ENCODE data around the gene RAET1L. TPM values are rescaled to one million over a fixed set of nuclear protein-coding genes. Genes with fewer than 3 reads are reported as not detected.
"Not testable (repeated sequence)": the region's sequence is repeated elsewhere in the genome, so short reads cannot be mapped to it uniquely, and the experiment has no call there.

The RAET1L gene
- total RNA-seq, 3 donors from 2014 or later (not counting 1 experiment from before 2014, with no cell fraction given), result not detected

- Mint-ChIP-seq H3K4me3 (peak overlapping the region; percentile 90), H3K4me1 (peaks cover 16 to 40% of the 10 kb centered on the region in 2 donors), H3K9me3 (no peaks in the 10 kb centered on the region), H3K27ac (peak overlapping the region; percentile 80 to 95), H3K27me3 (ENCODE audit: low read depth in 2 of 2) (peaks cover 20 to 24% of the 10 kb centered on the region in 2 donors), H3K36me3 (no peaks in the 10 kb centered on the region)
- H3K27ac ChIP-seq (ENCODE audit: low read length), result no peak overlapping the region
- H3K27me3 ChIP-seq (ENCODE audit: control insufficient read depth, insufficient read depth, low read length), result peaks cover 15% of the 10 kb centered on the region
- DNase-seq, result no peak
- TF ChIP-seq CTCF (IDR thresholded peaks at IDR 0.05), result no peak
- H3K4me1 ChIP-seq (ENCODE audit: control insufficient read depth, insufficient read depth, low read length), result peaks cover 42% of the 10 kb centered on the region
- intact Hi-C loops (cut with micrococcal nuclease), result loop anchor here (2.0 kb wide), 1 partner anchor 65 kb away; no protein-coding TSS in a partner anchor
- WGBS (ENCODE audit: insufficient coverage), result 85% methylated on average over 14 of the region's 14 CpGs
- no peaks in the 10 kb centered on the region for H3K9me3 ChIP-seq (ENCODE audit: control insufficient read depth, insufficient read depth, low read length)
- H3K4me3 ChIP-seq (ENCODE audit: low read length), result peak overlapping the region; percentile 71
- ATAC-seq, result no peak
- no peaks in the 10 kb centered on the region for H3K36me3 ChIP-seq (ENCODE audit: control insufficient read depth, insufficient read depth, low read length)
These were observed 19.3 kb downstream of the RAET1L start for GRCh38 chr6:150005761-150006651.

GRCh38 chr6:150004783-150005717 is 20.3 kb downstream of the RAET1L start:
- H3K27ac Mint-ChIP-seq, result peak overlapping the region; percentile 80 to 95
- intact Hi-C loops (cut with micrococcal nuclease), result loop anchor here (2.0 to 5.0 kb wide), 2 partner anchors 43 to 64 kb away; partner anchors contain the start of gene ULBP1
- H3K9me3 Mint-ChIP-seq, result no peaks in the 10 kb centered on the region
- peaks cover 14 to 19% of the 10 kb centered on the region in 2 donors for H3K27me3 Mint-ChIP-seq (ENCODE audit: low read depth in 2 of 2)
- H3K4me1 ChIP-seq (ENCODE audit: control insufficient read depth, insufficient read depth, low read length), result peaks cover 51% of the 10 kb centered on the region
- H3K36me3 Mint-ChIP-seq, result no peaks in the 10 kb centered on the region
- no peak for TF ChIP-seq CTCF (IDR thresholded peaks at IDR 0.05)
- under 1% methylated on average over 78 of the region's 79 CpGs for WGBS (ENCODE audit: insufficient coverage)
- peak overlapping the region; percentile 80 for H3K27ac ChIP-seq (ENCODE audit: low read length)
- no peaks in the 10 kb centered on the region for H3K9me3 ChIP-seq (ENCODE audit: control insufficient read depth, insufficient read depth, low read length)
- no peaks in the 10 kb centered on the region for H3K36me3 ChIP-seq (ENCODE audit: control insufficient read depth, insufficient read depth, low read length)
- peak overlapping the region; percentile 90 for H3K4me3 Mint-ChIP-seq
- ATAC-seq (peak; percentile 81 to 92 (median 87)), DNase-seq (peak; percentile 86 to 94)
- peaks cover 25 to 49% of the 10 kb centered on the region in 2 donors for H3K4me1 Mint-ChIP-seq
- peak overlapping the region; percentile 71 for H3K4me3 ChIP-seq (ENCODE audit: low read length)
- peaks cover 12% of the 10 kb centered on the region for H3K27me3 ChIP-seq (ENCODE audit: control insufficient read depth, insufficient read depth, low read length)

GRCh38 chr6:150004101-150004782 is 21.1 kb downstream of the RAET1L start:
- Histone ChIP-seq H3K27ac (ENCODE audit: low read length) (peak overlapping the region; percentile 80), H3K36me3 (ENCODE audit: control insufficient read depth, insufficient read depth, low read length) (no peaks in the 10 kb centered on the region), H3K27me3 (ENCODE audit: control insufficient read depth, insufficient read depth, low read length) (peaks cover 8% of the 10 kb centered on the region), H3K4me1 (ENCODE audit: control insufficient read depth, insufficient read depth, low read length) (peaks cover 55% of the 10 kb centered on the region), H3K4me3 (ENCODE audit: low read length) (peak overlapping the region; percentile 71), H3K9me3 (ENCODE audit: control insufficient read depth, insufficient read depth, low read length) (no peaks in the 10 kb centered on the region)
- peak; percentile 11 to 30 (median 23) for ATAC-seq
- Mint-ChIP-seq H3K9me3 (no peaks in the 10 kb centered on the region), H3K36me3 (no peaks in the 10 kb centered on the region), H3K4me3 (peak overlapping the region; percentile 90), H3K4me1 (peaks cover 25 to 56% of the 10 kb centered on the region in 2 donors), H3K27me3 (ENCODE audit: low read depth in 2 of 2) (peaks cover 14 to 19% of the 10 kb centered on the region in 2 donors), H3K27ac (peak overlapping the region; percentile 80 to 95)
- intact Hi-C loops (cut with micrococcal nuclease), result loop anchor here (2.0 to 5.0 kb wide), 2 partner anchors 42 to 63 kb away; partner anchors contain the start of gene ULBP1
- TF ChIP-seq CTCF (IDR thresholded peaks at IDR 0.05), result no peak
- DNase-seq, result peak in 1 of 2 donors; percentile 87
- 31% methylated on average over 14 of the region's 14 CpGs for WGBS (ENCODE audit: insufficient coverage)

- intact Hi-C loops (cut with micrococcal nuclease), result loop anchor here (5.0 kb wide), 1 partner anchor 41 kb away; the partner anchor contains the start of gene ULBP1
- H3K36me3 ChIP-seq (ENCODE audit: control insufficient read depth, insufficient read depth, low read length); ATAC-seq; H3K36me3 Mint-ChIP-seq; H3K27ac ChIP-seq (ENCODE audit: low read length); H3K9me3 Mint-ChIP-seq; H3K4me3 ChIP-seq (ENCODE audit: low read length); DNase-seq; H3K27me3 ChIP-seq (ENCODE audit: control insufficient read depth, insufficient read depth, low read length); H3K9me3 ChIP-seq (ENCODE audit: control insufficient read depth, insufficient read depth, low read length): not testable (repeated sequence)
- WGBS (ENCODE audit: insufficient coverage), result 100% methylated on average over 3 of the region's 3 CpGs
- peaks cover 55% of the 10 kb centered on the region for H3K4me1 ChIP-seq (ENCODE audit: control insufficient read depth, insufficient read depth, low read length)
- Mint-ChIP-seq H3K27ac (peak overlapping the region; percentile 80 to 95), H3K4me1 (peaks cover 25 to 56% of the 10 kb centered on the region in 2 donors), H3K27me3 (ENCODE audit: low read depth in 2 of 2) (peaks cover 13 to 16% of the 10 kb centered on the region in 2 donors), H3K4me3 (peak overlapping the region; percentile 90)
These were observed 21.7 kb downstream of the RAET1L start for GRCh38 chr6:150003599-150003998.

All from natural killer cell (primary cell).